HEK293 (cell line): ENCODE results near the gene ARSB.

Experiments
- ZBTB21 ChIP-seq: fragments of 450-650 bp; formaldehyde crosslinking; IDR thresholded peaks from 2 replicates; pipeline ENCODE4 v1.5.1; 2017; ENCODE audit warnings: missing biosample characterization, missing genetic modification characterization
- TF ChIP-seq, protein P1 (sequence below): fragments of 450-650 bp; formaldehyde crosslinking; IDR thresholded peaks from 2 replicates; pipeline ENCODE4 v1.5.1; 2016; ENCODE audit warnings: missing biosample characterization, missing genetic modification characterization

GRCh38 chr5:78972654-78973428, 12.3 kb downstream of the ARSB start:
- TF ChIP-seq, protein P1, sequence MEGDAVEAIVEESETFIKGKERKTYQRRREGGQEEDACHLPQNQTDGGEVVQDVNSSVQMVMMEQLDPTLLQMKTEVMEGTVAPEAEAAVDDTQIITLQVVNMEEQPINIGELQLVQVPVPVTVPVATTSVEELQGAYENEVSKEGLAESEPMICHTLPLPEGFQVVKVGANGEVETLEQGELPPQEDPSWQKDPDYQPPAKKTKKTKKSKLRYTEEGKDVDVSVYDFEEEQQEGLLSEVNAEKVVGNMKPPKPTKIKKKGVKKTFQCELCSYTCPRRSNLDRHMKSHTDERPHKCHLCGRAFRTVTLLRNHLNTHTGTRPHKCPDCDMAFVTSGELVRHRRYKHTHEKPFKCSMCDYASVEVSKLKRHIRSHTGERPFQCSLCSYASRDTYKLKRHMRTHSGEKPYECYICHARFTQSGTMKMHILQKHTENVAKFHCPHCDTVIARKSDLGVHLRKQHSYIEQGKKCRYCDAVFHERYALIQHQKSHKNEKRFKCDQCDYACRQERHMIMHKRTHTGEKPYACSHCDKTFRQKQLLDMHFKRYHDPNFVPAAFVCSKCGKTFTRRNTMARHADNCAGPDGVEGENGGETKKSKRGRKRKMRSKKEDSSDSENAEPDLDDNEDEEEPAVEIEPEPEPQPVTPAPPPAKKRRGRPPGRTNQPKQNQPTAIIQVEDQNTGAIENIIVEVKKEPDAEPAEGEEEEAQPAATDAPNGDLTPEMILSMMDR: no peak
- TF ChIP-seq ZBTB21 (tag by site-specific recombination): no peak
